T-helper 2 cell treated with Interferon-gamma antibody and Interleukin-4, amounts not matched to agents 100 ng/mL and 5 ng/mL, for 36 hours (primary cell): ENCODE measurements around the gene RPP25L. TPM values are rescaled to one million over a fixed set of nuclear protein-coding genes. Genes with fewer than 3 reads are reported as not detected.

Source experiments
- intact Hi-C: fragments of 100-400 bp; cut with micrococcal nuclease; formaldehyde crosslinking; loops from one replicate; pipeline ENCODE4 v1.15.1; 2023
- total RNA-seq: library from RNA; stranded (reverse); gene quantifications from 2 replicates; pipeline ENCODE4 v1.2.3, GENCODE V29; 2022

RPP25L gene, protein sequence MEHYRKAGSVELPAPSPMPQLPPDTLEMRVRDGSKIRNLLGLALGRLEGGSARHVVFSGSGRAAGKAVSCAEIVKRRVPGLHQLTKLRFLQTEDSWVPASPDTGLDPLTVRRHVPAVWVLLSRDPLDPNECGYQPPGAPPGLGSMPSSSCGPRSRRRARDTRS
- 17.5 and 19.0 TPM in 2 replicates for total RNA-seq

DNA sequence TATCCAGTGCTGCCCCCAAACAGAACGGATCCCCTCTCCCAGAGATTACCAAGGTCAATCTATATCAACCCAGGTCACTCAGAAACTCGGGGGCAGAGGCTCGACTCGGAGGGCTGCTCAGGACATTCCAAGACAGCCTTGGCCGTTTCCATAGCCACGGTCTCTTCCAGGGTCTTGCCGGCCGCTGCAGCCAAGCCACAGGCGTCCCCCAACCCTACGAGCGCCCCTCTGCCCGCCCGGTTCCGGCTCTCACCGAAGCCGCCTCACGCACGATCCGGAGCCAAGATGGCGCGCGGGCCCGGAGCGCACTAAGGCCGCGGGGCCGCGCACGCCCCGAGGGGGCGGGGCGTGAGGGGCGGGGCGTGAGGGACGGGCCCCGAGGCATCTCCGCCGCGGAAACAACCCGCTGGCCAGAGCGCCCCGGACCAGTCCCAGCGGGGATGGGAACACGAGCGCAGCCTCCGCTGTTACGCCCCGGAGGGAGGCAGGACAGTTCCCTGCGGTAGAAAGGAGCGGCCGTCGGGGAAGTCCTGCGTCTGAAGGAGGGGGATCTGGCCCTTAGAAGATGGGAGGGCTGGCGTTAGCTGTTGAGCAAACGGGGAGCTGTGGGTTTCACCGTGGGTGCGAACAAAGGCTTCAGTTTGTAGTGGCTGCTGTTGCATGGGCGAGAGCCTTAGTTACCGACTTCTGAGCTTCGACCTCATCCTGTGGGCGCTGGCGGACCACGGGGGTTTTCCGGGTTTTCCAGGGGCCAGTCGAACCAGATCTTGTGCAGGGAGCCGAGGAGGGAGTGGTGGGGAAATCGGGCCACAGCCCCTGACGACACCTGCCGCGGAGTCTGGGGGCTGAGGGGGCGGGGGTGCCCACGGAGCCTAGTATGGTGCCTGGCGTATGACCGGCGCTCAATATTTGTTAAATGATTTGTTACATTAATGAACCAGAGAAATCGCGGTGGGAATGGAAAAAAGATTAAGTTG is at the start of gene RPP25L:
Gene RPP25L (minus strand): TSS at position 287 of the 977 bp plus-strand sequence. CDS start 801 bp downstream, outside the sequence.
- intact Hi-C loops, result loop anchor here (1.0 to 10.0 kb wide), 9 partner anchors 8 to 1963 kb away; partner anchors contain the start of genes DCTN3, DNAI1, ENHO and FAM219A

GRCh38 chr9:34659592-34660253 is 47.8 kb upstream of the RPP25L start:
- intact Hi-C loops, result loop anchor here (10.0 kb wide), 2 partner anchors 415 to 945 kb away; partner anchors contain the start of genes FANCG, TESK1 and VCP

GRCh38 chr9:34658461-34658860 is 46.6 kb upstream of the RPP25L start:
- intact Hi-C loops, result no loop called here

GRCh38 chr9:34656992-34657391 is 45.1 kb upstream of the RPP25L start:
- intact Hi-C loops, result no loop called here

DNA sequence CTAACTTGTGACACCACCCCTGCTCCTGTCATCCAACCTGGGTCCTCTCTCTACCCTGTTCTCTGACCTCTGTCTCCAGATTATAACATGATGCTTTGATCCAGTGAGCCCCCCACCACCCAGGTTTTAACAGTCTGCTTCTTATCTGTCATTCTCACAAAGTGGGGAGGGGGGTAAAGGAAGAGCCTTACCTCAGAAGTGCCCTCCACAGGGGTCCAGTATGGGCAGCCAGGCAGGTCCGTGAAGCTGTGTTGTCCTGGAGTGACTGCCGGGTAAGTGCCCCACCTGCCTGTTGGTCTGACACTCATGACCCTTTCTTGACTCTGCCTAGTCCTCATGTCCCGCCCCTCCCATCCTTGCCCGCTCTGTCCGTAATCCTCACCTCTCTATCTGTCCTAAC is 43.5 kb upstream of the RPP25L start:
- intact Hi-C loops, result no loop called here

DNA sequence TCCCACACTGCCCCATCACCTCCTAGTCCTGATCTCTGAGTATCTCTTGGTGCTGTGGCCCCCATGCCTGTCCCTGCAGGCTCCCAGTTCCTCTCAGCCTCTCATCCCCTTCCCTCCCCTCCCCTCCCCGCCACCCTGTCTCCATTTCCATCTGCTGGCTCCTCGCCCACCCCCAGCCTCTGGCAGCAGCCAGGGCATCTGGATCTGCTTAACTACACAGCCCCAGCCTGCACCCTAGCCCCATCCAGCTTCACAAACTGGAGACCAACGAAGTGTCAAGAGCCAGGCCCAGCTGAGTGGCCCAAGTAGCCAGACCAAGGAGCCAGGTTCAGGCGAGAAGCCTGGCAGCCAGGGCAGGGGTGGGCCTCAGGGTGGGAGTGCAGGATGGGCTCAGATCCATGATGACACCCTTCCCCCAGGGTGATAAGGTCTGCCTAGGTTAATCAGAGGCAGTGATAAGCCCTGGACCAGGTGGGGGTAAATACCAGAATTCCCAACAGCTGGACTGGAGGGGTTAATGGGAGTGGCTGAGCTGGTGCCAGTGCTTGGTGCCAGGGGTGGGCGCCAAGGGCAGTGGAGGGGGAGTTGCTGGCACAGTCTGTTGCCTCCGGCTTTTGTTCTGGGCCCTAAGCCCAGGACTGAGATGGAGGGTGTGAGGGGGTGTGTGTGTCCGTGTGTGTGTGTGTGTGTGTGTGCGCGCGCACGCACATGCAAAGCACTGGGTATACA is 42.6 kb upstream of the RPP25L start:
- intact Hi-C loops, result no loop called here

DNA sequence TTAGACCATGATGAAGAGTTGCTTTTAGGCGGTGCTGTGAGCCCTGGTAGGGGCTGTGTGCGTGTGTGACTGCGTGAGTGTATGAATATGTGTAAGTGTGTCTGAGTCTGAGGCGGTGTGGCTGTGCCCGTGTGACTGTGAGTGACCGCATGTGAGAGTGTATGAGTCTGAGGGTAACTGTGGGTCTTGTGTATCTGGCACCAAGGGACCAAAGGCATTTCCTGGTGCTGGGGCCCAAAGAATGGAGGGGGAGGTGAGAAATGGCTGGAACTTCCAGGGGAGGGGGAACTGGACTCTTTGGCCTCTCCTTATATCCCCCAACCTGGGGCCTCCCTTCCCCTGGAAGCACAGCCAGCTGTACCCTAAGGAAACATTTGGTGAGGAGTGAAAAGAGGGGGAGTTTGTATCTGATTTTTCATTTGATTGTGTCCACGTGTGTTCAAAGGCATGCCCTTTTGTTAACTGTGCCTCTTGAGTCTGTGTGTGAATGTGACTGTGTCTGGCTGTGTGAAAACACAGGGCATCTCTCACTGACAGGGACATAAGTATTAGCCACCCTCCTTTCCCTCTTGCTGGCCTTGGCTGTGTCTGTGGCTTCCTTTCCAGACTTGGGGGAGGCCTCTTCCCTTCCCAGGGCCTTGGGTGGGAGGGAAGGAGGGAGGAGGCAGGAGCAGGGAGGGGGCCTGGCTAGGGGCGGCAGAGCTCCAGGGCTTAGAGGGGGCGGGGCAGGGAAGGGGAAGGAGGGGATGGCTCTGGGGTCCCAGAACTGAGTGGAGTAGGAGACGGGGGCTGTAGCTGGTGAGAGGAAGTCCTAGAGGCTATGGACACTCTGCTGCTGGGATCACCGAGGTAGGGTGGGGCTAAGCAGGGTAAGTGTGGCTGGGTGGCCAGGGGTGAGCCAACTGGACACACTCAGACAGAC is 41.5 kb upstream of the RPP25L start:
- intact Hi-C loops, result no loop called here

DNA sequence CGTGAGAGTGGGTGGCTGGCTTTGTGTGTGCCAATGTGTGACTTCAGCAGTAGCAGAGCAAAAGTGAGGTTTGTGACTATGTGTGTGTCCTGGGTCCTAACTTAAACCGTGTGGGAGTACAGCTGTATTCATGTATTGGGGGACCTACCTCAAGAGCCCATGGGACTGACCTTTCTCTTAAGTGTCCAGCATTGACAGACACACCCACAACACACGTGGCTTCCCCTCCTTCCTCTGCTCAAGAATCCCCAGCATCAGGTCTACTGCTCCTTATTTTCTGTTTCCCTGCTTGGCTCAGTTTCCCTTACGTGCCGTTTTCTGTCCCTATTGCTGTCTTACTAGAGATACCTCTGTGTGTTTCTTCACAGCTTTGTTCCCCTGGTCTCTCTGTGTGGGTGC is 40.7 kb upstream of the RPP25L start:
- intact Hi-C loops, result no loop called here

DNA sequence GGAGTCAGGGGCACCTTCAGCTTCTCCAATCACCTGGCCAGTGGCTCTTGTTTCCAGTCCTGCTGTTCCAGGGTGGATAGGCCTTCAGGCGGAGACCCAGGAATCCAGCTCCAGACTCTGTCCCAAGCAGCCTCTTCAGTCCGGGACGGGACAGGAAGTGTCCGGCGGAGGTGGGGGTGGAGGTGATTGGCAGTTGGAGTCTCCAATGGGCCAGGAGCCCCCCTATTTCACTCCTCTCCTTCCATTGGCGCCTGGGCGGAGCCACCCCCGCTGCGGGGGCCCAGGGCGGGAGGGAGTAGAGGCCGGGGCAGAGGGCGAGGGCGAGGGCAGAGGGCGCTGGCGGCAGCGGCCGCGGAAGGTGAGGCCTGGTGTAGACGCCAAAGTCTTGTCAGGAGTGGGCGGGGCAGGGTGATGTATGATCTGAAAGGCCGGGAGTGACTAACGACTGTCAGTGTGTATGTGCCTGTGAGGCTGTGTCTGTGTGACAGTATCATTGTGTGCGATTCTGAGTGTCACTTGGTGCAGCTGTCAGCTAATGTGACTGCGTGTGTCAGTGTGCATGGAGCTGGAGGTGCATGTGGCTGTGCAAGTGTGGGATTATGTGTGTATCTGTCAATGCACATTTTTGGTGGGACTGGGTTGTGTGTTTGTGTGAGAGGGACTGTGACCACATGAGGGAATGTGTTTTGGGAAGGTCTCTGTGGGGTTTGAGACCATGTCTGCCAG is 40.1 kb upstream of the RPP25L start, which contains the start of gene IL11RA:
Gene IL11RA (plus strand): TSS at position 310 of the 726 bp plus-strand sequence. CDS start 3,033 bp downstream, outside the sequence.
- intact Hi-C loops, result no loop called here

- intact Hi-C loops, result no loop called here
These were observed 39.4 kb upstream of the RPP25L start for GRCh38 chr9:34651321-34651720.

DNA sequence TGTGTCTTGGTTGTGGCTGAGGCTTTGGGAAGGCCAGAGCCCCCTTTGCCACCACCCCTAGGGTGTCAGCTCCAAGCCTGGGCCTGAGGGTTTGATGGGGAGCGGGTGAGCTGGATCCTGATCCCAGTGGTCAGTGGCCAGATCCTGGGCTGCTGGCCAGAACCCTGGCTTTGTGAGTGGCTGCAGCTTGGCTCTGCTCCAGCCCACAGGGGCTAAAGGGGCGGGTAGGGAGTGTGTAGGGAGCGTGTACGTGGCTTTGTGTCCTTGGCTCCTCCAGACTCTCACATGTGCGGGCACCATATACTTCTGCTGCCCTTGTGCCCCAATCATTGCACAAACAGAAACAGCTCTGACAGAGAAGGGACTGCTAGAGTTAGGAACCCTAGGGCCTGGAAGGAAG is 38.9 kb upstream of the RPP25L start:
- intact Hi-C loops, result no loop called here

DNA sequence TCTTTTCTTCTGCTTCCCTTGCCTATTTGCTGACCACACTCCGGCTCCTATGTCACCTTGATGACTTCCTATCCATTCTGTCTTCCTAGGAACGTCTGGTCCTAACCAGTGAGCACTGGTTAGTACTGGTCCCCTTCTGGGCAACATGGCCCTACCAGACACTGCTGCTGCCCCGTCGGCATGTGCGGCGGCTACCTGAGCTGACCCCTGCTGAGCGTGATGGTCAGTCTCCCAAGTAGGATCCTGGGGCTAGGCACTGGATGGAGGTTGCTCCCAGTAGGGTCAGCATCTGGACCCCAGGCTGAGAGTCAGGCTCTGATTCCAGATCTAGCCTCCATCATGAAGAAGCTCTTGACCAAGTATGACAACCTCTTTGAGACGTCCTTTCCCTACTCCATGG is 36.8 kb upstream of the RPP25L start:
- intact Hi-C loops, result no loop called here

GRCh38 chr9:34647651-34648050 is 35.8 kb upstream of the RPP25L start:
- intact Hi-C loops, result loop anchor here (2.0 kb wide), 1 partner anchor 53 kb away; no protein-coding TSS in a partner anchor

DNA sequence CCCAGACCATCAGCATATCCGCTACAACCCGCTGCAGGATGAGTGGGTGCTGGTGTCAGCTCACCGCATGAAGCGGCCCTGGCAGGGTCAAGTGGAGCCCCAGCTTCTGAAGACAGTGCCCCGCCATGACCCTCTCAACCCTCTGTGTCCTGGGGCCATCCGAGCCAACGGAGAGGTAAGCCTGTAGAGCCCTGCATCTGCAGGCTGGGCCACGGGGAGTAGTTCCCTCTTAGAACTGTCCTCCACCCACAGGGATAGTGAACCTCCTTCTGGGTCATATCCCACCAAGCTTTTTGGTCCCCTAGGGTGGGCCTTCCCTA is 35.1 kb upstream of the RPP25L start:
- intact Hi-C loops, result loop anchor here (2.0 kb wide), 1 partner anchor 54 kb away; no protein-coding TSS in a partner anchor

DNA sequence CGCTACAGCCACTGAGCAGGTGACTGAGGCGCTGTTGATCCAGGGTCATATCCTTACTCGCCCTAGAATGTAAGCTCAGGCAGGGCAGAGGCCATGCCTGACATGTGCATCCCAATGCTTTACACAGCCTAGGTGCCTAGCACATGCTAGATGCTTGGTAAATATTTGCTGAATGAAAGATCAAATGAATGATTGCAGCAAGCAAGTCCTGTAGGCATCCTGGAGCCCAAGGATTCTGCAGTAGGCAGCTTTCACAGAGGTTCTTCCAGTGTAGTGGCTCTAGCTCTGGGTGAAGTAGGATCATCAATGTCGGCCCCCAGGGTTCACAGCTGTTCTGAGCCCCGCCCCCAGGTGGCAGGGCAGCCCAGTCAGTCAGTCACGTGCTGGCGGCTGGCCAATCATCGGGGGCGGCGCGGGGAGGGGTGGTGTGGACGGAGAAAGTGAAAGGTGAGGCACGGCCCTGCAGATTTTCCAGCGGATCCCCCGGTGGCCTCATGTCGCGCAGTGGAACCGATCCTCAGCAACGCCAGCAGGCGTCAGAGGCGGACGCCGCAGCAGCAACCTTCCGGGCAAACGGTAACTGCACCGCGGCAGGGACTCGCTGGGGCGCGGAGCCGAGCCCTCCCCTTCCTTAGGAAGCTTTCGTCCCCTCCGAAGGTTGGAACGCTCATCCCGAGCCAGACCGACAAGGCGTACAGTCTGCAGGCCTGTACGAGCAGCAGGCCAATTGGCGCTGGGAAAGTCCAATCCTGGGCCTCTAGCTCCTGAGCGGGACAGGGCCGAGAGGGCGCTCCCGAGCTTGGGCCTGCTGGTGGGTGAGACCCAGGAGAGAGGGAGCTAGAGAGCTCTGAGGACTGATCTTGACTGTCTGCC is 34.5 kb upstream of the RPP25L start, which contains the start of gene GALT:
Gene GALT (plus strand): TSS at position 465 of the 873 bp plus-strand sequence. CDS start 30 bp downstream, at position 495.
- intact Hi-C loops, result loop anchor here (1.0 to 2.0 kb wide), 3 partner anchors 8 to 54 kb away; no protein-coding TSS in a partner anchor

GRCh38 chr9:34644766-34645314 is 32.9 kb upstream of the RPP25L start:
- intact Hi-C loops, result no loop called here

- intact Hi-C loops, result no loop called here
These were observed 30.8 kb upstream of the RPP25L start for GRCh38 chr9:34642679-34643078.

DNA sequence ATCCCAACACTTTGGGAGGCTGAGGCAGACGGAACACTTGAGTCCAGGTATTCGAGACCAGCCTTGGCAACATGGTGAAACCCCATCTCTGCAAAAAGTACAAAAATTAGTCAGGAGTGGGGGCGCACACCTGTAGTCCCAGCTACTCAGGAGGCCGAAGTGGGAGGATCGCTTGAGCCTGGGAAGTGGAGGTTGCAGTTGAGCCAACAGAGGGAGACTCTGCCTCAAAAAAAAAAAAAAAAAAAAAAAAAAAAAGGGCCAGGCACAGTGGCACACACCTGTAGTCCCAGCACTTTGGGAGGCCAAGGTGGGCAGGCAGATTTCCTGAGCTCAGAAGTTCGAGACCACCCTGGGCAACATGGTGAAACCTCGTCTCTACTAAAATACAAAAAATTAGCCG is 27.4 kb upstream of the RPP25L start:
- intact Hi-C loops, result loop anchor here (5.0 kb wide), 2 partner anchors 182 to 262 kb away; partner anchors contain the start of genes DNAI1, FAM219A and MYORG
